Smooth muscle cell (in vitro differentiated cells): ENCODE measurements around the gene LDLRAD4. TPM values are rescaled to one million over a fixed set of nuclear protein-coding genes. Genes with fewer than 3 reads are reported as not detected.

Experiments
- DNase-seq: peaks from one replicate; lab custom pipeline; 2025; ENCODE audit not compliant: unreplicated experiment; lab: John Stamatoyannopoulos, UW
- H2AFZ ChIP-seq: fragments of 200-600 bp; sonication (generic); 2 replicates; pipeline ENCODE4 v1.6.0; 2016; ENCODE audit warnings: antibody characterized with exemption, low read depth, mild to moderate bottlenecking
- H3F3A ChIP-seq: fragments of 200-600 bp; sonication (generic); 2 replicates; pipeline ENCODE4 v1.6.0; 2017; ENCODE audit warnings: antibody characterized with exemption, low read depth
- H3K27ac ChIP-seq: fragments of 200-600 bp; sonication (generic); 2 replicates; pipeline ENCODE4 v1.5.1; 2016; ENCODE audit warnings: low read depth, mild to moderate bottlenecking
- H3K27me3 ChIP-seq: fragments of 200-600 bp; sonication (generic); 2 replicates; pipeline ENCODE4 v1.6.1; 2016; ENCODE audit warnings: low read depth, mild to moderate bottlenecking
- H3K36me3 ChIP-seq: fragments of 200-600 bp; sonication (generic); 2 replicates; pipeline ENCODE4 v1.5.1; 2016; ENCODE audit warnings: low read depth
- H3K4me1 ChIP-seq: fragments of 200-600 bp; sonication (generic); 2 replicates; pipeline ENCODE4 v1.5.1; 2016; ENCODE audit warnings: low read depth
- H3K4me2 ChIP-seq: fragments of 200-600 bp; sonication (generic); 2 replicates; pipeline ENCODE4 v1.6.0; 2016; ENCODE audit warnings: mild to moderate bottlenecking
- H3K4me3 ChIP-seq: fragments of 200-600 bp; sonication (generic); 2 replicates; pipeline ENCODE4 v1.5.1; 2016; ENCODE audit warnings: mild to moderate bottlenecking
- H3K79me2 ChIP-seq: fragments of 200-600 bp; sonication (generic); 2 replicates; pipeline ENCODE4 v1.6.0; 2016; ENCODE audit warnings: low read depth, mild to moderate bottlenecking
- H3K9ac ChIP-seq: fragments of 200-600 bp; sonication (generic); 2 replicates; pipeline ENCODE4 v1.6.0; 2016; ENCODE audit warnings: low read depth
- H3K9me3 ChIP-seq: fragments of 200-600 bp; sonication (generic); replicated peaks from 2 replicates; pipeline ENCODE4 v1.5.1; 2016; ENCODE audit warnings: low read depth
- H4K20me1 ChIP-seq: fragments of 200-600 bp; sonication (generic); 2 replicates; pipeline ENCODE4 v1.6.0; 2016; ENCODE audit warnings: low read depth
- WGBS: methylation state at CpG from one replicate; pipeline ENCODE4 v1.1.7; 2016; ENCODE audit warnings: low lambda C conversion rate; 5-methylcytosine and 5-hydroxymethylcytosine counted together
- polyA plus RNA-seq: library from polyadenylated mRNA; unstranded; fragments of >200 nt; fragmentation: Nextera tagmentation; extraction: Ambion mirVana; gene quantifications from 2 replicates; pipeline ENCODE4 v1.2.1, GENCODE V29; 2016
- total RNA-seq: library from RNA; depleted of rRNA; stranded (reverse); fragments of >200 nt; gene quantifications from 2 replicates; pipeline ENCODE4 v1.2.3, GENCODE V29; 2014
- TF ChIP-seq, protein P1 (sequence below): fragments of 200-600 bp; sonication (generic); IDR thresholded peaks from 2 replicates; pipeline ENCODE4 v1.5.1; 2017; ENCODE audit warnings: borderline replicate concordance, mild to moderate bottlenecking, antibody characterized with exemption; ENCODE audit not compliant: insufficient read depth, poor library complexity, severe bottlenecking

The LDLRAD4 gene
- total and polyA plus RNA-seq, 2 experiments from 2014 or later: 36.2 to 48.3 TPM

GRCh38 chr18:13256444-13257305 lies 38.1 kb downstream of the LDLRAD4 start:
- no peaks in the 10 kb centered on the region for H3K9me3 ChIP-seq

GRCh38 chr18:13257361-13257980 lies 38.9 kb downstream of the LDLRAD4 start:
- H4K20me1 ChIP-seq: peaks cover 99% of the 10 kb centered on the region
- no peak overlapping the region for H3K9ac ChIP-seq
- H3K4me2 ChIP-seq: no peak overlapping the region
- no peak overlapping the region for H3K4me3 ChIP-seq
- DNase-seq: no peak
- TF ChIP-seq, protein P1, sequence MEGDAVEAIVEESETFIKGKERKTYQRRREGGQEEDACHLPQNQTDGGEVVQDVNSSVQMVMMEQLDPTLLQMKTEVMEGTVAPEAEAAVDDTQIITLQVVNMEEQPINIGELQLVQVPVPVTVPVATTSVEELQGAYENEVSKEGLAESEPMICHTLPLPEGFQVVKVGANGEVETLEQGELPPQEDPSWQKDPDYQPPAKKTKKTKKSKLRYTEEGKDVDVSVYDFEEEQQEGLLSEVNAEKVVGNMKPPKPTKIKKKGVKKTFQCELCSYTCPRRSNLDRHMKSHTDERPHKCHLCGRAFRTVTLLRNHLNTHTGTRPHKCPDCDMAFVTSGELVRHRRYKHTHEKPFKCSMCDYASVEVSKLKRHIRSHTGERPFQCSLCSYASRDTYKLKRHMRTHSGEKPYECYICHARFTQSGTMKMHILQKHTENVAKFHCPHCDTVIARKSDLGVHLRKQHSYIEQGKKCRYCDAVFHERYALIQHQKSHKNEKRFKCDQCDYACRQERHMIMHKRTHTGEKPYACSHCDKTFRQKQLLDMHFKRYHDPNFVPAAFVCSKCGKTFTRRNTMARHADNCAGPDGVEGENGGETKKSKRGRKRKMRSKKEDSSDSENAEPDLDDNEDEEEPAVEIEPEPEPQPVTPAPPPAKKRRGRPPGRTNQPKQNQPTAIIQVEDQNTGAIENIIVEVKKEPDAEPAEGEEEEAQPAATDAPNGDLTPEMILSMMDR: no peak
- peaks cover 17% of the 10 kb centered on the region for H3F3A ChIP-seq
- no peaks in the 10 kb centered on the region for H3K9me3 ChIP-seq
- H3K4me1 ChIP-seq: peaks cover 6% of the 10 kb centered on the region
- H3K27ac ChIP-seq: no peak overlapping the region
- peaks cover 71% of the 10 kb centered on the region for H3K79me2 ChIP-seq
- no peaks in the 10 kb centered on the region for H3K36me3 ChIP-seq
- no peaks in the 10 kb centered on the region for H3K27me3 ChIP-seq
- 88% methylated on average over 8 of the region's 8 CpGs for WGBS
- H2AFZ ChIP-seq: no peak overlapping the region

More at GRCh38 chr18:13256444-13257305, 38.1 kb downstream of the LDLRAD4 start:
- H3K4me2 ChIP-seq: no peak overlapping the region
- no peaks in the 10 kb centered on the region for H3K27me3 ChIP-seq
- no peak overlapping the region for H3K9ac ChIP-seq
- peaks cover 17% of the 10 kb centered on the region for H3F3A ChIP-seq
- no peak for DNase-seq
- H3K4me3 ChIP-seq: no peak overlapping the region
- H3K4me1 ChIP-seq: peaks cover 6% of the 10 kb centered on the region
- peaks cover 67% of the 10 kb centered on the region for H3K79me2 ChIP-seq
- H2AFZ ChIP-seq: no peak overlapping the region
- TF ChIP-seq, protein P1: no peak
- H3K27ac ChIP-seq: no peak overlapping the region
- H4K20me1 ChIP-seq: peaks cover 100% of the 10 kb centered on the region
- no peaks in the 10 kb centered on the region for H3K36me3 ChIP-seq
- 81% methylated on average over 18 of the region's 18 CpGs for WGBS

GRCh38 chr18:13258921-13259320 lies 40.4 kb downstream of the LDLRAD4 start:
- Histone ChIP-seq H3K4me1 (peaks cover 6% of the 10 kb centered on the region), H3K4me3 (no peak overlapping the region), H3K9me3 (no peaks in the 10 kb centered on the region), H3K27ac (peak overlapping the region; percentile 77), H2AFZ (no peak overlapping the region), H3K36me3 (no peaks in the 10 kb centered on the region), H3K79me2 (peaks cover 75% of the 10 kb centered on the region), H3K27me3 (no peaks in the 10 kb centered on the region), H4K20me1 (peaks cover 95% of the 10 kb centered on the region), H3K9ac (no peak overlapping the region), H3F3A (peaks cover 17% of the 10 kb centered on the region), H3K4me2 (peak overlapping the region; percentile 23)
- WGBS: 48% methylated on average over 6 of the region's 6 CpGs
- TF ChIP-seq, protein P1: no peak
- no peak for DNase-seq
